K562 (cell line): ENCODE measurements around the gene CNKSR1. TPM values are rescaled to one million over a fixed set of nuclear protein-coding genes. Genes with fewer than 3 reads are reported as not detected.
A peak's percentile ranks its signal among the peaks of the same experiment; 100 is the strongest.

ENCODE experiments used
- CTCFL ChIP-seq: IDR thresholded peaks from 2 replicates; pipeline ENCODE4 v1.6.1; 2011; ENCODE audit warnings: borderline replicate concordance, low read depth, mild to moderate bottlenecking, moderate library complexity, low read length; ENCODE audit not compliant: insufficient read depth, poor library complexity, severe bottlenecking
- CXXC5 ChIP-seq: fragments of 250-450 bp; sonication (Bioruptor Pico); IDR thresholded peaks from 2 replicates; pipeline ENCODE4 v1.8.0; 2022; ENCODE audit warnings: inconsistent platforms, mild to moderate bottlenecking, moderate library complexity
- ETV1 ChIP-seq: fragments of 450-650 bp; conservative IDR thresholded peaks from 2 replicates; pipeline ENCODE4 v1.6.1; 2016; ENCODE audit warnings: missing genetic modification characterization, control low read depth, low read depth, missing compliant biosample characterization
- GABPB1 ChIP-seq: sonication (generic); formaldehyde crosslinking; IDR thresholded peaks from 2 replicates; pipeline ENCODE4 v1.8.0; 2022; ENCODE audit warnings: mild to moderate bottlenecking, missing genetic modification reagents
- GMEB1 ChIP-seq: fragments of 250-450 bp; sonication (Bioruptor Pico); IDR thresholded peaks from 2 replicates; pipeline ENCODE4 v1.4.0; 2020; ENCODE audit warnings: mild to moderate bottlenecking
- GTF2B ChIP-seq: IDR thresholded peaks from 2 replicates; pipeline ENCODE4 v1.6.1; 2011; ENCODE audit not compliant: insufficient read length; ENCODE audit errors: extremely low read depth
- IRF9 ChIP-seq: fragments of 450-650 bp; IDR thresholded peaks from 2 replicates; pipeline ENCODE4 v1.6.1; 2016; ENCODE audit warnings: missing biosample characterization, missing genetic modification characterization
- MYBL2 ChIP-seq, 2 experiments: fragments of 450-650 bp in 1 of 2; sonication (generic) in 1 of 2; formaldehyde crosslinking in 1 of 2; IDR thresholded peaks; 2 replicates each; pipeline versions ENCODE4 v1.6.1 to v1.8.1; 2017 to 2022; ENCODE audit warnings: borderline replicate concordance in 1 of 2, inconsistent platforms in 1 of 2, low read depth in 1 of 2, mild to moderate bottlenecking in 1 of 2, missing genetic modification reagents in 1 of 2, moderate library complexity in 1 of 2
- NFYB ChIP-seq: IDR thresholded peaks from 2 replicates; pipeline ENCODE4 v1.6.1; 2011; ENCODE audit warnings: mild to moderate bottlenecking, moderate library complexity; ENCODE audit not compliant: insufficient read length; ENCODE audit errors: extremely low read depth
- SP2 ChIP-seq: IDR thresholded peaks from 2 replicates; pipeline ENCODE4 v1.6.1; 2011; ENCODE audit warnings: mild to moderate bottlenecking, low read depth, low read length, moderate library complexity; ENCODE audit not compliant: poor library complexity, severe bottlenecking; ENCODE audit errors: extremely low read depth
- TAF7 ChIP-seq: fragments of 450-650 bp; IDR thresholded peaks from 2 replicates; pipeline ENCODE4 v1.6.1; 2016; ENCODE audit warnings: missing genetic modification characterization, missing compliant biosample characterization
- THRA ChIP-seq: fragments of 450-650 bp; IDR thresholded peaks from 2 replicates; pipeline ENCODE4 v1.6.1; 2017; ENCODE audit warnings: mild to moderate bottlenecking, moderate library complexity
- ZBTB26 ChIP-seq: fragments of 450-650 bp; formaldehyde crosslinking; IDR thresholded peaks from 2 replicates; pipeline ENCODE4 v1.4.0; 2022; ENCODE audit warnings: missing genetic modification characterization
- ZNF134 ChIP-seq: fragments of 250-450 bp; sonication (Bioruptor Pico); conservative IDR thresholded peaks from 2 replicates; pipeline ENCODE4 v1.4.0; 2020
- ZNF253 ChIP-seq: fragments of 250-450 bp; sonication (Bioruptor Pico); conservative IDR thresholded peaks from 2 replicates; pipeline ENCODE4 v1.6.1; 2021; ENCODE audit warnings: mild to moderate bottlenecking
- ZNF589 ChIP-seq: fragments of 200-800 bp; sonication (Bioruptor generic); IDR thresholded peaks from 2 replicates; pipeline ENCODE4 v1.6.1; 2016; ENCODE audit warnings: low read depth, missing genetic modification characterization, missing compliant biosample characterization
- ZNF696 ChIP-seq: fragments of 250-450 bp; sonication (Bioruptor Pico); conservative IDR thresholded peaks from 2 replicates; pipeline ENCODE4 v1.4.0; 2020; ENCODE audit warnings: mild to moderate bottlenecking, moderate library complexity
- polyA plus RNA-seq, 8 experiments: library from polyadenylated mRNA; depleted of rRNA in 4 of 8; stranded (reverse) in 5 of 8; unstranded in 3 of 8; fragments of >200 nt; fragmentation: Nextera tagmentation in 2 of 8; fragmentation: Illumina TruSeq in 1 of 8; extraction: Ambion mirVana in 2 of 8; extraction: Trizol in 1 of 8; gene quantifications; 2 replicates each; pipeline versions ENCODE4 v1.2.1 to v1.2.3, GENCODE V29; 2011 to 2014; ENCODE audit warnings: inconsistent platforms in 1 of 8, missing spikeins in 1 of 8
- total RNA-seq, 7 experiments: library from RNA; depleted of rRNA in 6 of 7; stranded (reverse); fragments of >200 nt in 6 of 7; fragmentation: Illumina TruSeq in 2 of 7; extraction: Trizol in 2 of 7; gene quantifications; 2 replicates each; pipeline versions ENCODE4 v1.2.1 to v1.2.3, GENCODE V29; 2011 to 2021; ENCODE audit warnings: low replicate concordance in 1 of 7

CNKSR1 gene
- total and polyA plus RNA-seq, 9 of the 15 experiments (the other 6 are each of a cell fraction or from before 2014, with no cell fraction given): 0.03 to 2.8 (median 1.1) TPM

- TF ChIP-seq SP2 (peak; percentile 82), GABPB1 (CRISPR knock-in tag) (peak; percentile 78), ZNF253 (CRISPR knock-in tag) (no peak), IRF9 (tag) (no peak), THRA (no peak), GMEB1 (CRISPR knock-in tag) (peak; percentile 84), NFYB (peak; percentile 82), CXXC5 (CRISPR knock-in tag) (peak; percentile 95), CTCFL (peak; percentile 73), ZBTB26 (CRISPR knock-in tag) (0 out of 2 replicates have a peak, but pooled peaks have one; percentile 21), ETV1 (tag) (no peak), TAF7 (tag) (peak; percentile 69; the same call in 1 of the 2 replicates), ZNF589 (CRISPR knock-in tag) (peak; percentile 4; the same call in 1 of the 2 replicates), MYBL2 (IDR thresholded peaks at IDR 0.05; ENCODE audit: low read depth) (peak; percentile 91), MYBL2 (CRISPR knock-in tag; IDR thresholded peaks at IDR 0.05; ENCODE audit: borderline replicate concordance) (no peak), ZNF134 (CRISPR knock-in tag) (no peak), ZNF696 (no peak), GTF2B (peak; percentile 15)
Observed at GRCh38 chr1:26233903-26234643, 56.8 kb downstream of the CNKSR1 start, which contains the start of gene CEP85 (continued).
